ENCODE measurements around the gene C19orf25.

C19orf25 gene

GRCh38 chr19:1434577-1435060 is 44.4 kb downstream of the C19orf25 start:
- no peak for DNase-seq

DNA sequence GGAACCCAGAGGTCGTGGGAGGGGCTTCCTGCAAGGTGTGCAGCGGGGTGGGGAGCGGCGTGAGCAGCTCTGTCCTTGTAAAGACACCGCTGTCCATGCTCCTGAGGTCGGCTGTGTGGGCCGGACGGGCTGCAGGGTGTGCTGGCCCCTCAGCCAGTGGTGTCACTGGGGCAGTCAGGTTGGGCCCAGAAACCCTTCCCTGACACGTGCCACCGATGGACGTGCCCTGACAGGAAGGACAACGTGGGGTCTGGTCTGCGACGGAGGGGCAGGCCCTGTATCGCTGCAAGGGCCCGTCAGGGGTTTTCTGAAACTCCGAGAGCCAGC is 45.0 kb downstream of the C19orf25 start:
- DNase-seq = no peak

DNA sequence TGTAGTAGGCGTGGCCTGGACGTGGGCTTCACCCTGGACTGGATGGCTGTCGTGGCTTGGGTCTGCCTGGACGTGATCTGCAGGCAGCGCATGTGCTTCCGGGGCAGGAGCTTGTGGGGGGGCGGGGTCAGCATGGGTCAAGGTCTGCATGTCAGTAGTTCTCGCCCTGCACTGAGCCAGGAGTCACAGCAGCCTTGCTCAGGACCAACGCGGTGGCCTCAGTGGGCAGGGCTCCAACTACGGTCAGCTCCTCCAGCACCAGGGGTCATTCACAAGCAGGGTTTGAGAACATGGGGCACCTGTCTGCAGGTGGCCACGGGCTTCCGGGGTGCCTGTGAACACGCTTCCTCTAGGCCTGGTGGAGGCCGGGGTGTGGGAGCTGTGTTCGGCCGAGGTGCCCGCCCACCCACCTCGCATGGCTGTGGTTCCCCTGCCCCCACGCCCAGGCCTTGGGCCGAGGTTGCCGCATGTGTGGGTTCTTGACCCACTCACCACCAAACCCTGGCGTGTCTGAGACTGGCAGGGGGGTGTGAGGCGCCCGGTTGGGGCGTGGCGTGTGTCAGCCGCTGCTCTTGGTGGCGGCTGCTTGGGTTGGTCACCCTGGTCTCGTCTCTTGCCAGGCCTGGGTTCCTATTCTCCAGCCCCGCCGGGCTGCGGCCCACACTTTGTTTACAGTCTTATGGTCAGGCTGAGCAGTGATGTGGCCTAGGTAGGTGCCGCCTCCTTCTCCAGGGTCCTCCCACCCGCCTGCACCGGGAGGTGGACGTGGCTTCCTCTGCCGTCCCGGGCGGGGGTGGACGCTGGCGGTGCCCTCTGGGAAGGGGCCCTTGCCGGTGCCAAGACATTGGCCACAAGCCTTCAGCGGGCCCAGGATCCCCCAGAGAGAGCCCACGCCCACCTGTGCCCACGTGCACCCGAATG is 45.6 kb downstream of the C19orf25 start:
- DNase-seq = no peak

DNA sequence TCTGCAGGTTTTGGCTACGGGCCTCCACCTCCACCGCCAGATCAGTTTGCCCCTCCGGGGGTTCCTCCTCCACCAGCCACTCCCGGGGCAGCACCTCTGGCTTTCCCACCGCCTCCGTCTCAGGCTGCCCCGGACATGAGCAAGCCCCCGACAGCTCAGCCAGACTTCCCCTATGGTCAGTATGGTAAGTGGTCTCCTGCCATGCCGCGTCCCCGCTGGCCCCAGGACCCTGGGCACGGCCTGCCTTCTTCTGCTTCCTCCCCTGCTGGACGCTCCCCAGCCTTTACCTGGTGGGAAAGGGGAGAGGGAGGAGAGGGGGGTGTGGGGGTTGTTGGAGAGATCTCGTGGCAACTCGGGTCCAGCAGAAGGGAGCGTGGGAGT is 46.5 kb downstream of the C19orf25 start:
- peak in 1 of 58 donors; percentile 14 for DNase-seq

DNA sequence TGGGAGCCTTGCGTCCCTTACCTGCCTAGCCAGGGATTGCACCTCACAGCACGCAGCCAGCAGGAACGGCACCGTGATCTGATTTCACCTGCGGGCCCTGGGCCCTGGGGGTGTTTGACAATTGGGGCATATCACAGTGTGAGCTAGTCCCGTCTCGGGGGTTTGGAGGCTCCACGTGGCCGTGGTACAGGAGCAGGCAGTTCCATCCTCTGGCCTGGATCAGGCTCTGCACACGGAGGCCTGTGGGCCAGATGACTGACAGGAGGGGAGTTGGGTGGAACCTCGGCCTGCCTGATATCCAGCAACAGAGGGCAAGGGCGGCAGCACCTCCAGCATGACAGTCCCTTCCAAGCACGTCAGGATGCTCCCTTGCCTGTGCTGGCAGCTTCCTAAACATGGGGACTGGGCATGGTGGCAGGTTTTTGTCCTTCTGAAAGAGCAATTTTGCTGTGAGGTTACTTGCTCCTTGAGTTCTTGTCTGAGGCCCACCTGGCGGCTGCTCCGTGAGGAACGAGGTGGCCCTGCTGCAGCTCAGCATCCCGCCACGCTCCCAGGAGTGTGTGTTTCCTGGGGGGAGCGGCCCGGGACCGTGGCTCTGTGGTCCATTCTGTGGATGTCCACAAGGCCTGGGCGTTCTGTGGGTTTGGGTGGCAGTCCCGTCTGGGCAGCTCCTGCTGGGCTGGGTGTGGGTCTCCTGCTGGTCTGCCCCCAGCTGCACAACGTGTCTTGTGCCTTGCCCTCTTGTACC is 47.1 kb downstream of the C19orf25 start:
- DNase-seq = no peak

- DNase-seq = no peak
Observed at GRCh38 chr19:1430246-1430645, 48.8 kb downstream of the C19orf25 start.

- DNase-seq = no peak
Observed at GRCh38 chr19:1429750-1430149, 49.3 kb downstream of the C19orf25 start.

- no peak for DNase-seq
Observed at GRCh38 chr19:1428738-1429391, 50.1 kb downstream of the C19orf25 start.

DNA sequence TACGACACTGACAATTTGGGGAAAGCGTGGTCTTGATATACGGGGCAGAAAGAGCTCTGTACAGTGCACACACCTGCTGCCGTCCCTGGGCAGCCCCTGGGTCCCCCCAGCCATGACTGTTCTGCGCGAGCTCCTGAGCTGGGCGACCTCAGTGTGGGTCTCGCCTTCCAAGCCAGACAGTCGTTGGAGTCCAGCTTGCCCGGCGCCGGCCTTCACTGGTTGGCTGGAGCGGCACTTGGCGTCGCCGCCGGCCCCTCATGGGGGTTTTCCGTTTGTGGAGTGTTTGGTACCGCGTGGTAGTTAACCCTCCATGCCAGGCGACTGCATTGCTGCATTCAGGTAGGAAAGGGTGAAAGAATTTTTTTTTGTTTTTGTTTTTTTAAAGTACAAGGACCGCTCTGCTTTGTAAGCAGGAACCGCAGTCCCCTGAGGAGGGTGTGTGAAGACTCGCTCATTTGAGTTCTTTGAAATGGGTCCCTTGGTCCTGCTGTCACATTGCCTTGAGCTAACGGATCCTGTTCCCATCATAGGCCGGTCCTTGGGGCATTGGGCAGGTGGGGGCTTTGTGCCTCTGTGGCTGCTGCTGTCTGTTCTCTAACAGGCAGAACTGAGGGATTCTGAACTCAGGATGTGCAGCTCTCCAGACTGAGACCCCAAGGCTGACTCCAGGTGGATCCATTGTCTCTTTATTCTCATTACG is 51.6 kb downstream of the C19orf25 start:
- peak in 14 of 58 donors; percentile 7 to 58 (median 32) for DNase-seq

GRCh38 chr19:1426736-1427135 is 52.3 kb downstream of the C19orf25 start:
- no peak for DNase-seq

- no peak for DNase-seq
Observed at GRCh38 chr19:1425902-1426301, 53.1 kb downstream of the C19orf25 start.

- no peak for DNase-seq
Observed at GRCh38 chr19:1425102-1425837, 53.7 kb downstream of the C19orf25 start.

GRCh38 chr19:1424192-1424955 is 54.6 kb downstream of the C19orf25 start:
- DNase-seq = no peak

DNA sequence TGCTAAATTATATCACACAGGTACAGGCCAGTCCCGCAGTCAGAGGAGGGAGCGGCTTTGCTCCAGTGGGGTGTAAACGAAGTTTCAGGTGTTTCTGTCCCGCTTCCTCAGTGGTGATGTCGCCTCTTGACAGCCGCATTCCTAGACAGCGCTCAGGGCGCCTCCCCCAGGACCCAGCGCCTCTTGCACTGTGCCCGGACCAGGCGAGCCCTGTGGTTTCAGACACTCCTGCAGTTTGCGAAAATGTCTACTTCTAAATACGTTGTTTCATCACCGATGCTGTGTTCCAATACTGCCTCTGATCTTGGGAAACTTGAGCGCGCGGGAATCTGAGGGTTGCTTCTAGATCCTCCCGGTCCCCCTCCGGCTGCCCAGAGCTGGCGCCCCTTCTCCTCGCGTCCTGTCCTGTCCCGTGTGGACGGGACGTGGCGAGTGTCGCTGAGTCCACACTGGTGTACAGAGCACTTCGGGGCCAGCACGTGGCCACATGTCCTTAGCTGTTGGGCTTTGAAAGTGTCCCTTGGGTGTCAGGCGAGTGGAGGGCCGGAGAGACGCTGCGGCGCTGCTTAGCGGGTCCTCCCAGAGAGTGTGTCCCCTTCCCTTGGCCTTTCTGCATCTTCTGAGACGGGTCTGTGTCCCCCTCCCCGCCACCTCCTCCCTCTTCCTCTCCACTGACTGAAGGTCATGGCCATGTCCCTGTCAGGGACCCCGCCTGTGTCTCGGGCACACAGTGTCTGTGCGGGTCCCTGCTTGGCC is 55.4 kb downstream of the C19orf25 start:
- DNase-seq = no peak

All from anterior cingulate cortex (tissue), 58 donors.